NT2/D1 (cell line): ENCODE measurements around the gene GSG1L.
A peak's percentile ranks its signal among the peaks of the same experiment; 100 is the strongest.

Experiments
- DNase-seq: peaks from one replicate; pipeline ENCODE4 v3.0.0-alpha.2; 2011; ENCODE audit warnings: low read depth, low spot score
- H3K27me3 ChIP-seq: 2 replicates; pipeline ENCODE4 v1.6.0; 2011; ENCODE audit warnings: mild to moderate bottlenecking; ENCODE audit not compliant: insufficient read length, insufficient read depth
- H3K36me3 ChIP-seq: 2 replicates; pipeline ENCODE4 v1.6.1; 2011; ENCODE audit warnings: mild to moderate bottlenecking, low read length, mixed read lengths; ENCODE audit not compliant: insufficient read depth, insufficient read length
- H3K4me1 ChIP-seq: 2 replicates; pipeline ENCODE4 v1.5.1; 2011; ENCODE audit not compliant: insufficient read depth, insufficient read length
- H3K4me3 ChIP-seq: 2 replicates; pipeline ENCODE4 v1.5.1; 2011; ENCODE audit warnings: low read depth; ENCODE audit not compliant: insufficient read length
- H3K9ac ChIP-seq: 2 replicates; pipeline ENCODE4 v1.6.0; 2011; ENCODE audit warnings: low read depth; ENCODE audit not compliant: insufficient read length
- H3K9me3 ChIP-seq: 2 replicates; pipeline ENCODE4 v1.5.1; 2011; ENCODE audit warnings: mild to moderate bottlenecking, low read length; ENCODE audit not compliant: insufficient read depth
- SUZ12 ChIP-seq: IDR thresholded peaks from 2 replicates; pipeline ENCODE4 v1.6.1; 2011; ENCODE audit not compliant: insufficient read length, insufficient read depth; ENCODE audit errors: extremely low read depth
- YY1 ChIP-seq: IDR thresholded peaks from 2 replicates; pipeline ENCODE4 v1.6.1; 2011; ENCODE audit not compliant: insufficient read length, insufficient read depth
- ZNF274 ChIP-seq: IDR thresholded peaks from 2 replicates; pipeline ENCODE4 v1.6.1; 2011; ENCODE audit warnings: mild to moderate bottlenecking, low read depth, low read length

Gene GSG1L

DNA sequence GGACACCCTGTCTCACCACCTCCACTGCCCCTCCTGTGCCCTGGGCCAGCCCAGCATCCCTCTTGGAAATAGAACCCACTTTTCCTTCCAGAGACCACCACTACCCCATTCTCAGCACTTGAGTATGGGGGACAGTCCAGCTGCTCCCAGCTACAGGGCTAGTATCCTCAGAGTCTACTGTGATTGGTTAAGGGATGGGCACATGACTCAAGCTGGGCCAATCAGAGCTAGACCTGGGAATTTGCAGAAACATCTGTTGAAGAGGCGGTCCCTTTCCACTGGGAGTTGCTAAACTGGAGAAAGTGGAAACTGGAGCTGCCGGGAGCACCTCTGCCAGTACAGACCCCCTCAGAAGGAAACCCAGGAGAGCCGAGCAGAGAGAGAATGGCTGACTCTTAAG, 156.6 kb downstream of the GSG1L start:
- H3K4me1 ChIP-seq = peaks cover 5% of the 10 kb centered on the region
- no peaks in the 10 kb centered on the region for H3K36me3 ChIP-seq
- no peak for DNase-seq
- no peak overlapping the region for H3K9ac ChIP-seq
- no peaks in the 10 kb centered on the region for H3K27me3 ChIP-seq
- no peak overlapping the region for H3K4me3 ChIP-seq
- TF ChIP-seq YY1 = no peak
- H3K9me3 ChIP-seq = no peaks in the 10 kb centered on the region

DNA sequence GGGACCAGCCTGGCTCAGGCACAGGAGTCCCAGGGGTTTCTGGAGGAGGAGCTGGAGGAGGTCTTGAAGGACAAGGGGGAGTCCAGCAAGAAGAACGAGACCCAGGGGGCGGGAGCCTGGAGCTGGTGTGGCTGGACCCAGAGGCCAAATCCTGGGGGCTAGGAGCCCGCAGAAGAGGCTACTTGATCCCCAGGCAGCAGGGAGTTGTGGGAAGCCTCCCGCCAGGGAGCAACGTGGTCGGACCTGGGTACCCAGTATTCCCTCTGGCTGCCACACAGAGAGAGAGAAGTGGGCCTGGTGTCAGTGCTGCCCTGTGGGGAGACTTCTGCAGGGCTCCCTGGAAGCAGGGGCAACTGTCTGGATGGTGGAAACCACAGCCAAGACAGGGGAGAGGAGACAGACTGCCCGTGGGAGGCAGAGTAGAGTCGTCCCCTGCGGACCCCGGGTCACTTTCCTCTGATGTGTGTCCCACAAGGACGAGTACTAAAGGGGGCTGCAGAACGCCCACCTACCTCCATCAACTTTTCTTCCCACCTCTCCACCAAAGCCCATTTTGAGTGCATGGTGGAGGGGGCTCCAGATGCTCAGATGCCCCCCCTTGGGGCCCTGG, 160.4 kb downstream of the GSG1L start:
- Histone ChIP-seq H3K4me3 (no peak overlapping the region), H3K4me1 (peaks cover 7% of the 10 kb centered on the region), H3K27me3 (no peaks in the 10 kb centered on the region), H3K9me3 (no peaks in the 10 kb centered on the region), H3K36me3 (no peaks in the 10 kb centered on the region), H3K9ac (no peak overlapping the region)
- no peak for DNase-seq
- TF ChIP-seq SUZ12 (no peak), ZNF274 (no peak), YY1 (no peak)

- no peaks in the 10 kb centered on the region for H3K27me3 ChIP-seq
- no peak for DNase-seq
- H3K9me3 ChIP-seq = no peaks in the 10 kb centered on the region
- H3K4me3 ChIP-seq = no peak overlapping the region
- no peaks in the 10 kb centered on the region for H3K36me3 ChIP-seq
- TF ChIP-seq SUZ12 (no peak), YY1 (no peak), ZNF274 (no peak)
- peak overlapping the region; percentile 5 for H3K9ac ChIP-seq
- H3K4me1 ChIP-seq = peaks cover 7% of the 10 kb centered on the region
Observed at GRCh38 chr16:27902551-27902950, 161.0 kb downstream of the GSG1L start.

DNA sequence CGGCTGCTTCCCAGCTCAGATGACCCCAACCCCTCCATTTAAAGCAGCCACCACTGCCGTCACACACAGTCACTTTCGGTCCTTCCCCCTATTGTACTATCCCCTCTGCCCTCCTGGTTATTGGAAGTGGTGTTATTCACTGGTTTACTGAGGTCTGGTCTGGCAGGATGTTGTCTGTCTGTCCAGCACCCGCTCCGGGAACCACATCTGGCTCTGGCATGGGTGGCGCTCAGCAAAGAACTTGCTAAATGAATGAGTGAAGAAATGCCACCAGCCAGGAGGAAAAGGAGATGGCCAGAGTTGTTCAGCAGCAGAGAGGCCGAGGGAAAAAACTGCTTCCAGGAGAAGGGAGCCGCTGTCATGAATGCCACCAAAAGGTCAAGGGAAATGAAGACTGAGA, 161.6 kb downstream of the GSG1L start:
- H3K4me1 ChIP-seq = peaks cover 7% of the 10 kb centered on the region
- no peak overlapping the region for H3K9ac ChIP-seq
- H3K4me3 ChIP-seq = no peak overlapping the region
- H3K36me3 ChIP-seq = no peaks in the 10 kb centered on the region
- TF ChIP-seq SUZ12 = no peak
- no peak for TF ChIP-seq YY1
- no peak for TF ChIP-seq ZNF274
- H3K9me3 ChIP-seq = no peaks in the 10 kb centered on the region
- H3K27me3 ChIP-seq = no peaks in the 10 kb centered on the region
- DNase-seq = no peak

DNA sequence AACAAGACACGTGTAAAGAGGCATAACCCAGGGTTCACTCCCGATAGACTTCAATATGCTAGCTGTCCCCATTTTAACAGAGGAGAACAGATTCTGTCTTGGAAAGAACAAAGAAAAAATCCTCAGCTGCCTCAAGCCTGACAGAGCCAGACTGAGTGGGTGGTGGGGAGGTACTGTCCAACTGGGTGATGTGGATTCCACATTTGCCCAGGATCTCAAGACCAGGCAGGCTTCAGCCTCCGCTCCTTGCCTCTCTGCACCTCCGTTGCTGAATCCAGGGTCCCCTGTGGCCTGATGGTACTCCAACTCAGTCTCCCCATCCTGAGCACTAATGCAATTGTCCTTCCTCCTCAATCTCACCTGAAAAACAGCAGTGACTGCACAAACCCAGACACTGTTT, 163.8 kb downstream of the GSG1L start:
- TF ChIP-seq YY1 = no peak
- TF ChIP-seq SUZ12 = no peak
- TF ChIP-seq ZNF274 = no peak
- H3K36me3 ChIP-seq = no peaks in the 10 kb centered on the region
- peaks cover 7% of the 10 kb centered on the region for H3K4me1 ChIP-seq
- H3K27me3 ChIP-seq = no peaks in the 10 kb centered on the region
- H3K9ac ChIP-seq = no peak overlapping the region
- no peak for DNase-seq
- H3K9me3 ChIP-seq = 0 out of 2 replicates have a peak, but pooled peaks cover 4% of the 10 kb centered on the region
- H3K4me3 ChIP-seq = no peak overlapping the region

DNA sequence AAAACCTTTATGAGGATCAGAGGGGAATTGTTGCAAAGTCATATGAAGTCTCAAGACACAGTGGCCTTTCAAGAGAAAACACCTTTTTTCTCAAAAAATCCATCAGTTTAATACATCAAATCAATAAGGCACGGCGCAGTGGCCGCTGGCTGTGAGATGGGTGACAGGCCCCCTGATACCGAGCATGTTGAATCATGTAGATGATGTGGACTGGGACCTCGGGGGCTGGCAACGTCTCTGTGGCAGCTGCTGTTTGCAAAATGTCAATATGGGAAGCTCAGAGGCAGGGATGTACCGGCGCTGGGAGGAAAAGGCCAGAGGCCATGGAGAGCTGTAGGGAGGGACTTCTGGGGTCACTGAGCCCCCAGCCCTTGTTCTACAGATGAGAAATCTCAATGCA, 169.1 kb downstream of the GSG1L start:
- Histone ChIP-seq H3K4me3 (no peak overlapping the region), H3K9me3 (0 out of 2 replicates have a peak, but pooled peaks cover 4% of the 10 kb centered on the region), H3K36me3 (no peaks in the 10 kb centered on the region), H3K4me1 (peaks cover 8% of the 10 kb centered on the region), H3K9ac (no peak overlapping the region), H3K27me3 (no peaks in the 10 kb centered on the region)
- TF ChIP-seq ZNF274 (no peak), SUZ12 (no peak), YY1 (no peak)
- no peak for DNase-seq

DNA sequence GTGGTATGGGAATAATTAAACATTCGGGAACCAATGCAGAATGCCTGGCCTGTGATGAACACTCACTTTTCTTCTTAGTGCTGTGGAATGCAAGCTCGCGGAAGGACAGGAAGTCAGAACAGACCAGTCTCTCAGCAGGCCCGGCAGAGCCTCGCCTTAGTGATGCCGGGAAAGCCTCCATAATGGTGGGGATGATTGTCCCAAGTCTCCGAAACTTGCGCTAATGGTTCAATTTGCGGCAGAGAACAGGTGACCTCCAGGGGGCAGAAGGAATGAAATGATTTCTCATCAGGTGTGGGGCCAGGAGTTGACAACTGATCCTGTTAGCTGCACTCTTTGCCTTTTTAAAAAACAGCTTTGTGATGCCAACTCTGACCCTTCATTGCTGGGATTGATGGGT, 170.6 kb downstream of the GSG1L start:
- Histone ChIP-seq H3K36me3 (no peaks in the 10 kb centered on the region), H3K9me3 (0 out of 2 replicates have a peak, but pooled peaks cover 4% of the 10 kb centered on the region), H3K27me3 (no peaks in the 10 kb centered on the region), H3K9ac (no peak overlapping the region), H3K4me3 (no peak overlapping the region), H3K4me1 (peaks cover 8% of the 10 kb centered on the region)
- DNase-seq = no peak
- no peak for TF ChIP-seq YY1
- TF ChIP-seq SUZ12 = no peak
- TF ChIP-seq ZNF274 = no peak
